Measurements from ENCODE around the gene F8A1. TPM values are rescaled to one million over a fixed set of nuclear protein-coding genes. Genes with fewer than 3 reads are reported as not detected.
"Not testable (repeated sequence)": the region's sequence is repeated elsewhere in the genome, so short reads cannot be mapped to it uniquely, and the experiment has no call there.

The F8A1 gene
- total RNA-seq, 3 donors from 2014 or later: 3.2 to 8.5 (median 7.6) TPM

DNA sequence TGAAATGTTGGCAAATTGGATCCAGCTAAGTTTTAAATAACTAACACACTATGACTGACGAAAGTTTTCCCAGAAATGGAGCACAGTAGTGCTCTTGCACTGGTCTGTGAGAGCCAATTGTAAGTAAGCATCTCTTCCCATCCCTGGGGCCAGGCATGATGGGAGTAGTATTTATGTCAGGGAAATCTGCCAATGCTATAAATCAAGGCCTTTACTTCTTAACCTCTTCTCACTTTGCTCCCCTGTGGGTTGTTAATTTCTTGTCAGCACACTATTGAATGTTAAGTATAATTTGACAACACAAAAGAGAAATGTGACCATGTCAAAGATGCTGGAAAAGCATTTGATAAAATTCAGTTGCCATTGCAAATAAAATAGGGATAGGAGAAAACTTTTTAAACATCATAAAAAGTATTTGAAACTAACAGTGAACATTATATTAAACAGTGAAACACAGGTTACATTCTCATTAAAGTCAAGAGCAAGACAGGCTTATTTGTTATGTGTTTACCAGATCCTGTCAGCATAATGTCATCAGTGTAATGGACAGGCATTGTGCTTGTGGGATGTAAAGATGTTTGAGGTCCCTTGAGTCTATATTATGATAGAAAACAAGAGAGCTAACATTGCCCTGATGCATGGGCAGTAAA is 5.0 kb downstream of the F8A1 start:
- Histone ChIP-seq H3K9me3 (no peaks in the 10 kb centered on the region), H3K36me3 (no peaks in the 10 kb centered on the region), H3K27me3 (no peaks in the 10 kb centered on the region), H3K4me1 (no peaks in the 10 kb centered on the region), H3K4me3 (no peak overlapping the region), H3K27ac (no peak overlapping the region)
- TF ChIP-seq POLR2AphosphoS5 (IDR thresholded peaks at IDR 0.05): no peak
- TF ChIP-seq POLR2A (IDR thresholded peaks at IDR 0.05): no peak
- TF ChIP-seq CTCF (IDR thresholded peaks at IDR 0.05): no peak
- intact Hi-C loops (cut with DNase I; ENCODE audit: low total_unique reads): no loop called here
- DNase-seq (ENCODE audit: low spot score in 2 of 2): no peak

DNA sequence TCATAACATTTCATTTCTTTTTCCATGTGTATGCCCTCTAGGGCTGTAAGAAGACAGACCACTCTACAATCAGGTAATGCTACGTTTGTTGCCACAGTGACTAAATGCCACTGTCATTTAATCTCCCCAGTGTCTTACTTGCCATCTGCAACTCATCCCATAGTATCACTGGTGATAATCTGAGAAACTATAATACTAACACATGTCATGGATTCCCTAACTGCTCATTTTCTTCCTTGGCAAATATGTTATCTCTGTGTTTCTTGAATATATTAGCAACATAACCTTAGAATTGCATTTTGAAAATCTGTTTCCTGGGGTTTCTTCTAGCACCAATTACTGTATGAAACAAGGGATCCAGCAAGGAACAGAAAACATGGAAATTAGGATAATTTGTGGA is 6.1 kb downstream of the F8A1 start:
- no peak for DNase-seq (ENCODE audit: low spot score in 2 of 2)
- Histone ChIP-seq H3K9me3 (no peaks in the 10 kb centered on the region), H3K4me1 (no peaks in the 10 kb centered on the region), H3K27ac (no peak overlapping the region), H3K4me3 (no peak overlapping the region), H3K36me3 (no peaks in the 10 kb centered on the region), H3K27me3 (no peaks in the 10 kb centered on the region)
- TF ChIP-seq POLR2A (IDR thresholded peaks at IDR 0.05): no peak
- TF ChIP-seq POLR2AphosphoS5 (IDR thresholded peaks at IDR 0.05): no peak
- TF ChIP-seq CTCF (IDR thresholded peaks at IDR 0.05): no peak
- intact Hi-C loops (cut with DNase I; ENCODE audit: low total_unique reads): no loop called here

- no peak for DNase-seq (ENCODE audit: low spot score in 2 of 2)
- intact Hi-C loops (cut with DNase I; ENCODE audit: low total_unique reads): no loop called here
- Histone ChIP-seq H3K4me3 (no peak overlapping the region), H3K4me1 (no peaks in the 10 kb centered on the region), H3K36me3 (no peaks in the 10 kb centered on the region), H3K27ac (no peak overlapping the region), H3K9me3 (no peaks in the 10 kb centered on the region), H3K27me3 (no peaks in the 10 kb centered on the region)
- no peak for TF ChIP-seq POLR2A (IDR thresholded peaks at IDR 0.05)
- no peak for TF ChIP-seq CTCF (IDR thresholded peaks at IDR 0.05)
- TF ChIP-seq POLR2AphosphoS5 (IDR thresholded peaks at IDR 0.05): no peak
These were observed 14.2 kb downstream of the F8A1 start for GRCh38 chrX:154900323-154900722.

- no peak overlapping the region for H3K27ac ChIP-seq
- no peaks in the 10 kb centered on the region for H3K9me3 ChIP-seq
- H3K27me3 ChIP-seq: no peaks in the 10 kb centered on the region
- no peaks in the 10 kb centered on the region for H3K36me3 ChIP-seq
- intact Hi-C loops (cut with DNase I; ENCODE audit: low total_unique reads): no loop called here
- TF ChIP-seq CTCF (IDR thresholded peaks at IDR 0.05): no peak
- TF ChIP-seq POLR2AphosphoS5 (IDR thresholded peaks at IDR 0.05): no peak
- TF ChIP-seq POLR2A (IDR thresholded peaks at IDR 0.05): no peak
- no peaks in the 10 kb centered on the region for H3K4me1 ChIP-seq
- no peak for DNase-seq (ENCODE audit: low spot score in 2 of 2)
- no peak overlapping the region for H3K4me3 ChIP-seq
These were observed 16.3 kb downstream of the F8A1 start for GRCh38 chrX:154902408-154902807.

DNA sequence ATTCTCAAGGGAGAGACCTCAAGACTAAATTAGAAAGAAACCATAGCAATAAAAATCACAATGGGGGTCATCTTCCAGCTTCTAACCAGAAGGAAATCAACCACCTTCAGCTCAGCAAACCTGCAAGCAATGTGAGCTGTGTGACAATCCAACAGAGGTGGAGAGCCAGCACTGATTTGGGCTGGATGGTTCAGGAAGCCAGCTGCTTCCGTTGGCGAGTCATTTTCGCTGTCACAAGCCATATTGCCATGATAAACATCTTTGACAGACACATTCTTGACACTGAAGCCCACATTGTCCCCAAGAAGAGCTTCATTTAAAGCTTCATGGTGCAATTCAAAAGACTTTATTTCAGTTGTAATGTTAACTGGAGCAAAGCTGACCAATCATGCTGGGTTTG is 22.7 kb downstream of the F8A1 start:
- intact Hi-C loops (cut with DNase I; ENCODE audit: low total_unique reads): no loop called here
- no peak for TF ChIP-seq POLR2AphosphoS5 (IDR thresholded peaks at IDR 0.05)
- no peak for TF ChIP-seq POLR2A (IDR thresholded peaks at IDR 0.05)
- TF ChIP-seq CTCF (IDR thresholded peaks at IDR 0.05): no peak
- no peak for DNase-seq (ENCODE audit: low spot score in 2 of 2)

DNA sequence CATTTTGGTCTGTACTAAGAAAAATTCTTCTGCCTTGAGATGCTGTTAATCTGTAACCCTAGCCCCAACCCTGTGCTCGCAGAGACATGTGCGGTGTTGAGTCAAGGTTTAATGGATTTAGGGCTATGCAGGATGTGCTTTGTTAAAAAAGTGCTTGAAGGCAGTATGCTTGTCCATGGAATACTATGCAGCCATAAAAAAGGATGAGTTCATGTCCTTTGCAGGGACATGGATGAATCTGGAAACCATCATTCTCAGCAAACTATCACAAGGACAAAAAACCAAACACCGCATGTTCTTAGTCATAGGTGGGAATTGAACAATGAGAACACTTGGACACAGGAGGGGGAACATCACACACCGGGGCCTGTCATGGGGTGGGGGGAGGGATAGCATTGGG is 23.9 kb downstream of the F8A1 start:
- DNase-seq (ENCODE audit: low spot score in 2 of 2); H3K4me3 ChIP-seq; intact Hi-C loops (cut with DNase I; ENCODE audit: low total_unique reads); H3K36me3 ChIP-seq; H3K27me3 ChIP-seq; H3K4me1 ChIP-seq; H3K27ac ChIP-seq: not testable (repeated sequence)
- H3K9me3 ChIP-seq: peaks cover 0 to 21% of the 10 kb centered on the region in 2 donors

More for the DNA sequence above, 22.7 kb downstream of the F8A1 start:
- Histone ChIP-seq H3K27ac (no peak overlapping the region), H3K36me3 (no peaks in the 10 kb centered on the region), H3K4me1 (no peaks in the 10 kb centered on the region), H3K27me3 (no peaks in the 10 kb centered on the region), H3K9me3 (peaks cover 0 to 15% of the 10 kb centered on the region in 2 donors), H3K4me3 (no peak overlapping the region)

GRCh38 chrX:154910528-154910927 is 24.4 kb downstream of the F8A1 start:
- intact Hi-C loops (cut with DNase I; ENCODE audit: low total_unique reads); H3K4me1 ChIP-seq; H3K36me3 ChIP-seq; H3K27ac ChIP-seq; H3K27me3 ChIP-seq; H3K4me3 ChIP-seq; DNase-seq (ENCODE audit: low spot score in 2 of 2): not testable (repeated sequence)
- peaks cover 0 to 21% of the 10 kb centered on the region in 2 donors for H3K9me3 ChIP-seq

Data from breast epithelium (tissue), 4 donors.